ENCODE data around the gene TRAPPC3L.
A peak's percentile ranks its signal among the peaks of the same experiment; 100 is the strongest.

The TRAPPC3L gene

GRCh38 chr6:116564921-116565872 lies 19.7 kb upstream of the TRAPPC3L start:
- no peaks in the 10 kb centered on the region for H3K9me3 Mint-ChIP-seq
- no peaks in the 10 kb centered on the region for H3K36me3 Mint-ChIP-seq
- no peak overlapping the region for H3K27ac Mint-ChIP-seq
- peaks cover 7% of the 10 kb centered on the region for H3K4me1 Mint-ChIP-seq
- peaks cover 8% of the 10 kb centered on the region for H3K27me3 Mint-ChIP-seq
- H3K4me3 Mint-ChIP-seq, result peak overlapping the region; percentile 39
- peak; percentile 43 for ATAC-seq (ENCODE audit: low read depth)
- DNase-seq (ENCODE audit: low spot score in 2 of 2), result no peak

GRCh38 chr6:116564311-116564710 lies 18.8 kb upstream of the TRAPPC3L start:
- peaks cover 7% of the 10 kb centered on the region for H3K4me1 Mint-ChIP-seq
- H3K4me3 Mint-ChIP-seq, result no peak overlapping the region
- H3K27me3 Mint-ChIP-seq, result peaks cover 8% of the 10 kb centered on the region
- no peak overlapping the region for H3K27ac Mint-ChIP-seq
- no peaks in the 10 kb centered on the region for H3K9me3 Mint-ChIP-seq
- no peaks in the 10 kb centered on the region for H3K36me3 Mint-ChIP-seq
- ATAC-seq (ENCODE audit: low read depth) (no peak), DNase-seq (ENCODE audit: low spot score in 2 of 2) (no peak)

GRCh38 chr6:116563830-116564229 lies 18.3 kb upstream of the TRAPPC3L start:
- Mint-ChIP-seq H3K9me3 (no peaks in the 10 kb centered on the region), H3K27me3 (peaks cover 8% of the 10 kb centered on the region), H3K36me3 (no peaks in the 10 kb centered on the region), H3K27ac (no peak overlapping the region), H3K4me3 (no peak overlapping the region), H3K4me1 (peaks cover 3% of the 10 kb centered on the region)
- ATAC-seq (ENCODE audit: low read depth) (no peak), DNase-seq (ENCODE audit: low spot score in 2 of 2) (no peak)

DNA sequence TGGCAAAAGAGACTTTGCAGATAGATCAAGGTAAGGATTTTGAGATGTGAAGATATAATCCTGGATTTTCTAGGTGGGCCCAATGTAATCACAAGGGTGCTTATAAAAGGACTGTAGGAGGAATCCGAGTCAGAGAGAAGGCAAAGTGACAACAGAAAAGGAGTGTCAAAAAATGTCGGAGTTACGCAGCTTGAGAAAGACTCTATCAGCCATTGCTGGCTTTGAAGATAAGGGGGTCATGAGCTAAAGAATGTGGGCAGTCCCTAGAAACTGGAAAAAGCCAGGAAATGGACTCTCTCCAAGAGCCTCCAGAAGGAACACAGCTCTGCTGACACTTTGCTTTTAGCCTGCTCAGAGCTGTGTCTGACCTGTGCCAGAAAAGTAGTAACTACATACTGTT lies 17.1 kb upstream of the TRAPPC3L start:
- ATAC-seq (ENCODE audit: low read depth), result no peak
- H3K4me1 Mint-ChIP-seq, result peaks cover 2% of the 10 kb centered on the region
- DNase-seq (ENCODE audit: low spot score in 2 of 2), result no peak
- H3K27me3 Mint-ChIP-seq, result peaks cover 8% of the 10 kb centered on the region
- no peak overlapping the region for H3K27ac Mint-ChIP-seq
- no peak overlapping the region for H3K4me3 Mint-ChIP-seq
- no peaks in the 10 kb centered on the region for H3K9me3 Mint-ChIP-seq
- H3K36me3 Mint-ChIP-seq, result no peaks in the 10 kb centered on the region

- ATAC-seq (ENCODE audit: low read depth), result no peak
- Mint-ChIP-seq H3K36me3 (no peaks in the 10 kb centered on the region), H3K9me3 (no peaks in the 10 kb centered on the region), H3K4me3 (no peak overlapping the region), H3K27me3 (peaks cover 8% of the 10 kb centered on the region), H3K27ac (no peak overlapping the region), H3K4me1 (peaks cover 2% of the 10 kb centered on the region)
- DNase-seq (ENCODE audit: low spot score in 2 of 2), result no peak
These were observed 16.5 kb upstream of the TRAPPC3L start for GRCh38 chr6:116562019-116562403.

- H3K27me3 Mint-ChIP-seq, result peaks cover 8% of the 10 kb centered on the region
- DNase-seq (ENCODE audit: low spot score in 2 of 2), result peak; percentile 61 to 64
- H3K36me3 Mint-ChIP-seq, result no peaks in the 10 kb centered on the region
- peak; percentile 74 for ATAC-seq (ENCODE audit: low read depth)
- no peaks in the 10 kb centered on the region for H3K9me3 Mint-ChIP-seq
- H3K4me1 Mint-ChIP-seq, result peaks cover 2% of the 10 kb centered on the region
- H3K27ac Mint-ChIP-seq, result no peak overlapping the region
- H3K4me3 Mint-ChIP-seq, result no peak overlapping the region
These were observed 16.0 kb upstream of the TRAPPC3L start for GRCh38 chr6:116561377-116562018.

DNA sequence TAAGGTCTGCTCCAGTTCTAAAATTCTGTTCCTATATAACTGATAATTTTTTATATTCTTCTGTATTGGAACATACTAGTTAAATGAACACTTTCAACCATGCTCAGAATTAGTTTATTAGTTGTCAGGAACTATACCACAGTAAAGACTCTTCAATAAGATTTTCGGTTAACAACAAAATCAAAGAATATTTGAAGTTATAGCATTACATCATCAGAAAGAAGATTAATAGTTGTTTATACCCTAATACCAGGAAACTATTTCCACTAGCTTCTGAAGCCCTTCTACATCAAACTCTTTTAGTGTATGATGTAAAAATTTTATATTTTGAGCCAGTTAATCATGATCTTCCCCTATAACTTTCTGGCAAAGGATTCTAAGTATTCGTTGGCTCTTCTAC lies 14.6 kb upstream of the TRAPPC3L start:
- H3K4me1 Mint-ChIP-seq, result peaks cover 2% of the 10 kb centered on the region
- H3K27ac Mint-ChIP-seq, result no peak overlapping the region
- ATAC-seq (ENCODE audit: low read depth) (no peak), DNase-seq (ENCODE audit: low spot score in 2 of 2) (no peak)
- H3K4me3 Mint-ChIP-seq, result no peak overlapping the region
- peaks cover 8% of the 10 kb centered on the region for H3K27me3 Mint-ChIP-seq
- H3K36me3 Mint-ChIP-seq, result no peaks in the 10 kb centered on the region
- no peaks in the 10 kb centered on the region for H3K9me3 Mint-ChIP-seq

GRCh38 chr6:116557893-116558292 lies 12.4 kb upstream of the TRAPPC3L start:
- ATAC-seq (ENCODE audit: low read depth), result no peak
- no peaks in the 10 kb centered on the region for H3K9me3 Mint-ChIP-seq
- H3K4me3 Mint-ChIP-seq, result no peak overlapping the region
- H3K36me3 Mint-ChIP-seq, result no peaks in the 10 kb centered on the region
- no peak for DNase-seq (ENCODE audit: low spot score in 2 of 2)
- H3K27ac Mint-ChIP-seq, result no peak overlapping the region
- H3K27me3 Mint-ChIP-seq, result peaks cover 3% of the 10 kb centered on the region
- peaks cover 2% of the 10 kb centered on the region for H3K4me1 Mint-ChIP-seq

DNA sequence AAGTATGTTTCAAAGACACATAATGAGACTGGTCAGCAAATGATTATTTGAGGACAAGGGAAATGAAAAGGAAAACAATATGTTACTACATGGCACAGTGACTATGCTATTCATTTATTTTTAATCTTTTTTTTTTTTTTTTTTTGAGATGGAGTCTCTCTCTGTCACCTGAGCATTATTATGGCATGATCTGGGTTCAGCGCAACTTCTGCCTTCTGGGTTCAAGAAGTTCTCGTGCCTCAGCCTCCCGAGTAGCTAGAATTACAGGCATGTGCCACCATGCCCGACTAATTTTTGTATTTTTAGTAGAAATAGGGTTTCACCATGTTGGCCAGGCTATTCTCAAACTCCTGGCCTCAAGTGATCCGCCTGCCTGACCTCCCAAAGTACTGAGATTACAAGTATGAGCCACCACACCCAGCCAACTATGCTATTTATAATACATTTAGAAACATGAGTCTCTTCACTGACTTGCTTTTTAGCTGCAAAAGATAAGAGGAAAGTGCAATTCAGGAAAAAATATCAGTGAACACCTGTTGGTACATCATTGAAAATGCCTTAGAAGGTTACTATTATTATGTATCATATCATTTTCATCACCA lies 11.4 kb upstream of the TRAPPC3L start:
- Mint-ChIP-seq H3K9me3 (no peaks in the 10 kb centered on the region), H3K27ac (no peak overlapping the region), H3K4me3 (no peak overlapping the region), H3K4me1 (peaks cover 2% of the 10 kb centered on the region), H3K36me3 (no peaks in the 10 kb centered on the region), H3K27me3 (no peaks in the 10 kb centered on the region)
- no peak for DNase-seq (ENCODE audit: low spot score in 2 of 2)
- ATAC-seq (ENCODE audit: low read depth), result no peak

GRCh38 chr6:116556065-116556464 lies 10.6 kb upstream of the TRAPPC3L start:
- no peak for DNase-seq (ENCODE audit: low spot score in 2 of 2)
- Mint-ChIP-seq H3K27ac (no peak overlapping the region), H3K27me3 (no peaks in the 10 kb centered on the region), H3K36me3 (no peaks in the 10 kb centered on the region), H3K4me1 (no peaks in the 10 kb centered on the region), H3K4me3 (no peak overlapping the region), H3K9me3 (no peaks in the 10 kb centered on the region)
- ATAC-seq (ENCODE audit: low read depth), result no peak

GRCh38 chr6:116553451-116553850 lies 8.0 kb upstream of the TRAPPC3L start, which contains the start of gene CALHM4:
Gene CALHM4 (plus strand): TSS chr6:116553751. CDS start chr6:116553794, 43 bp downstream.
- ATAC-seq (ENCODE audit: low read depth), result no peak

DNA sequence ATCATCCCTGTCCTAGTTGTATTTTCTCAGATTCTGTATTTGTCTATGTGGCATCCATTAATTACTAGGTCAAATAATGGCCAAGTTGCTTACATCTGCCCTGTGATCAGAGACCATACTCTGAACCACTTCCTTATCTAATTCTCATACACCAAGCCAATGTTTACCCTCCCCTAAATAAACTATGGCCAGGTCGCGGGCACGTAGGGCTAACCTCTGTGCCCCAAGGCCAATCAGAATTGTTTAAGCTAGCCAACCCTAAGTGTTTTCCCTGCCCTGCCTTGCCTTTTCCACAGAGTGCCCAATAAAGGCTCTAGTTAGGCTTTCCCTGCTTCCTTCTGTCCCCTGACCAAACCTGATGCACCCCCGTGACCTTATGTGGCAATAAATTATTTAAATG lies 5.3 kb upstream of the TRAPPC3L start:
- H3K4me3 Mint-ChIP-seq, result no peak overlapping the region
- no peaks in the 10 kb centered on the region for H3K4me1 Mint-ChIP-seq
- peaks cover 2% of the 10 kb centered on the region for H3K27me3 Mint-ChIP-seq
- H3K9me3 Mint-ChIP-seq, result no peaks in the 10 kb centered on the region
- H3K36me3 Mint-ChIP-seq, result no peaks in the 10 kb centered on the region
- DNase-seq (ENCODE audit: low spot score in 2 of 2) (no peak), ATAC-seq (ENCODE audit: low read depth) (no peak)
- no peak overlapping the region for H3K27ac Mint-ChIP-seq

More at GRCh38 chr6:116553451-116553850, 8.0 kb upstream of the TRAPPC3L start, which contains the start of gene CALHM4:
- H3K4me3 Mint-ChIP-seq, result no peak within 1 kb of the TSS
- H3K27ac Mint-ChIP-seq, result no peak within 1 kb of the TSS
- H3K9me3 Mint-ChIP-seq, result no peaks in the 10 kb centered on the region
- H3K36me3 Mint-ChIP-seq, result no peaks in the 10 kb centered on the region
- H3K27me3 Mint-ChIP-seq, result no peaks in the 10 kb centered on the region
- no peaks in the 10 kb centered on the region for H3K4me1 Mint-ChIP-seq
- DNase-seq (ENCODE audit: low spot score in 2 of 2), result no peak

DNA sequence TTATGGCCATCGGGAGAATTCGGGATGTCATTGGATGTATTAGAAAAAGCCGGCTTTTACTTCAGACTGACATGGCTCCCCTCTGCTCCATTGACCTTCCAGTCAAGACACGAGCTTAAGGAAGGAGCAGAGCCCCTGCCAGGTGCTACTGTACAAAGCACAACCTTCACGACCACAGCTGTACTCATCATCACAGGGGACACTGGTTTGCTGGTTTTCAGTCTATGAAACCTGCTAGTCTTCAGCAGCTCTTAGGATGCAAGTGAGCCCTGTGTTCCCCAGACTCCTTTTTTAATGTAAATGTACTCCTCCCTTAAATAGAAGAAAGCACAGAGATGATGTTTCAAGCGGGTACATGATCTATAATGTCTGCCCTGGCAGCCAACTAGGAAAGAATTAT lies 1.9 kb upstream of the TRAPPC3L start:
- H3K27ac Mint-ChIP-seq, result no peak overlapping the region
- peaks cover 2% of the 10 kb centered on the region for H3K27me3 Mint-ChIP-seq
- H3K4me1 Mint-ChIP-seq, result no peaks in the 10 kb centered on the region
- no peak overlapping the region for H3K4me3 Mint-ChIP-seq
- no peaks in the 10 kb centered on the region for H3K36me3 Mint-ChIP-seq
- no peaks in the 10 kb centered on the region for H3K9me3 Mint-ChIP-seq
- ATAC-seq (ENCODE audit: low read depth) (no peak), DNase-seq (ENCODE audit: low spot score in 2 of 2) (no peak)

DNA sequence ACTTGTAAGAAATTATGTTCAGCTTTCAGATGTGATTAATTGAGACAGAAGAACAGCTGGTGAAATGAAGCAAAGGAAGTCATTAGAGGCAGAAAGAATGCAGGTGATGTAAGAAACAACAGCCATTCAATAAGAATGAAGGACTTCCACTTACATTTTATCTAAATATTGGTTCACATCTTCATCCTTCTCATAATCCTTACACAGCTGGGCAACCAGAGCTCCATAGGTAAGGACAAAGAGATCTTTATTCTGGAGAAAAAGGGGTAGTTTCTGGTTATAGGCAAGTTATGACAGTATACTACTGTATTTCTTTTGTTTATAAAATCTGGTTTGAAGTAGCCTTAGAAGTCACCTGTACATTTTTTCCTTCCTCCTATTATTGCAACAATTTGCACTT lies 2.3 kb downstream of the TRAPPC3L start:
- Mint-ChIP-seq H3K4me1 (no peaks in the 10 kb centered on the region), H3K9me3 (no peaks in the 10 kb centered on the region), H3K36me3 (no peaks in the 10 kb centered on the region), H3K27me3 (peaks cover 7% of the 10 kb centered on the region), H3K4me3 (no peak overlapping the region), H3K27ac (no peak overlapping the region)
- DNase-seq (ENCODE audit: low spot score in 2 of 2) (no peak), ATAC-seq (ENCODE audit: low read depth) (no peak)

All from memory B cell (primary cell).